Pancreas (tissue), 10 donors: ENCODE results near the gene PIP5K1C. TPM values are rescaled to one million over a fixed set of nuclear protein-coding genes. Genes with fewer than 3 reads are reported as not detected.

Source experiments
- ATAC-seq, 4 donors: fragments of 200-7000 bp; cut with Tn5 transposase; one replicate each; pipeline versions ENCODE4 v1.8.0 to v1.9.1; 2020; ENCODE audit warnings: mild to moderate bottlenecking in 4 of 4, moderate library complexity in 4 of 4
- DNase-seq, 6 donors: peaks; one replicate each; pipeline ENCODE4 v3.0.0-alpha.2; 2020
- FAIRE-seq: peaks from 2 replicates; lab custom pipeline; 2012; peaks lifted over from hg19 to GRCh38; lab: Jason Lieb, UNC
- H3K27ac ChIP-seq, 4 donors: fragments of 200-600 bp; sonication (generic); 1 replicate in 3 of 4; 2 replicates in 1 of 4; pipeline versions ENCODE4 v1.5.0 to v1.8.0; 2020
- H3K27me3 ChIP-seq, 4 donors: fragments of 200-600 bp; one replicate each; pipeline ENCODE4 v1.8.0; 2021
- H3K36me3 ChIP-seq, 3 donors: fragments of 200-600 bp; sonication (generic) in 1 of 3; one replicate each; pipeline versions ENCODE4 v1.5.0 to v1.8.0; 2020 to 2021
- H3K4me1 ChIP-seq, 3 donors: fragments of 200-600 bp; one replicate each; pipeline ENCODE4 v1.8.0; 2021
- H3K4me3 ChIP-seq, 4 donors: fragments of 200-600 bp; sonication (generic) in 2 of 4; one replicate each; pipeline versions ENCODE4 v1.5.0 to v1.8.0; 2020 to 2021
- H3K9me3 ChIP-seq, 4 donors: fragments of 200-600 bp; one replicate each; pipeline ENCODE4 v1.8.0; 2021
- CTCF ChIP-seq, 4 donors: fragments of 200-600 bp; sonication (generic) in 3 of 4; IDR thresholded peaks; one replicate each; pipeline versions ENCODE4 v1.5.0 to v1.8.0; 2021; ENCODE audit warnings: antibody characterized with exemption in 4 of 4
- WGBS, 2 donors: extraction: QIAGEN DNeasy Blood & Tissue Kit; methylation state at CpG; one replicate each; pipeline ENCODE4 v1.1.7; 2013; 5-methylcytosine and 5-hydroxymethylcytosine counted together
- intact Hi-C, 3 donors: fragments of 100-400 bp; cut with DNase I; formaldehyde crosslinking; loops; one replicate each; pipeline versions ENCODE4 v1.11.1 to v1.14.2; 2022
- polyA plus RNA-seq, 2 donors: library from polyadenylated mRNA; stranded (reverse); fragments of 200-250 nt; gene quantifications; one replicate each; pipeline ENCODE4 v1.2.3, GENCODE V29; 2013
- total RNA-seq, 6 donors: library from RNA; stranded (reverse); fragmentation: NEBNext Ultra II Directional in 4 of 6; extraction: Animal tissue kit (Norgen Biotek cat#: 25700) in 4 of 6; gene quantifications; one replicate each; pipeline versions ENCODE4 v1.2.1 to v1.2.4, GENCODE V29; 2021 to 2023
- donor health status: healthy with polysubstance abuse.
- donor health status: DM: no; HTN: no; CAD: no; lungs with moderate emphysema.
- donor health status: DM: no; HTN: no; CAD: no.
- donor health status: control.
- donor health status: control.
- donor health status: Bipolar disorder and iron deficiency.
- donor health status: DM: yes; HTN: yes; CAD: no.
- donor health status: DM: no; HTN: no; CAD: no.
- donor health status: DM: no; HTN: no; CAD: no.
- donor health status: DM: yes; HTN: yes; CAD: no.

Gene PIP5K1C
- total and polyA plus RNA-seq, 8 donors: 12.9 to 24.8 (median 14.9) TPM

- intact Hi-C loops: no loop called here
- Histone ChIP-seq H3K27me3 (no peaks in the 10 kb centered on the region), H3K4me1 (peaks cover 0 to 13% (median 7%) of the 10 kb centered on the region in 3 donors), H3K36me3 (no peaks in the 10 kb centered on the region), H3K4me3 (no peak overlapping the region), H3K27ac (no peak overlapping the region), H3K9me3 (no peaks in the 10 kb centered on the region)
- TF ChIP-seq CTCF (IDR thresholded peaks at IDR 0.05): no peak
- DNase-seq (peak in 2 of 6 donors; percentile 27 to 67), FAIRE-seq (no peak), ATAC-seq (no peak)
- WGBS, 2 donors: 90 to 93% methylated on average over 34 of the region's 34 CpGs
Measured at GRCh38 chr19:3623716-3624115, 76.6 kb downstream of the PIP5K1C start.

- Histone ChIP-seq H3K4me1 (peaks cover 0 to 13% (median 7%) of the 10 kb centered on the region in 3 donors), H3K27ac (no peak overlapping the region), H3K36me3 (no peaks in the 10 kb centered on the region), H3K4me3 (no peak overlapping the region), H3K27me3 (no peaks in the 10 kb centered on the region), H3K9me3 (no peaks in the 10 kb centered on the region)
- DNase-seq: no peak
- no peak for ATAC-seq
- intact Hi-C loops: no loop called here
- no peak for FAIRE-seq
- whole genome bisulfite sequencing, 2 donors: 83 to 86% methylated on average over 12 of the region's 12 CpGs
- no peak for TF ChIP-seq CTCF (IDR thresholded peaks at IDR 0.05)
Measured at GRCh38 chr19:3622224-3622623, 78.0 kb downstream of the PIP5K1C start.

GRCh38 chr19:3621689-3622088 is 78.6 kb downstream of the PIP5K1C start:
- no peak overlapping the region for H3K4me3 ChIP-seq
- no peak for FAIRE-seq

GRCh38 chr19:3620817-3621547 is 79.3 kb downstream of the PIP5K1C start:
- 88 to 90% methylated on average over 24 of the region's 24 CpGs for WGBS, 2 donors
- DNase-seq (peak in 1 of 6 donors; percentile 77), FAIRE-seq (no peak), ATAC-seq (no peak)
- no peaks in the 10 kb centered on the region for H3K27me3 ChIP-seq
- intact Hi-C loops: no loop called here
- H3K36me3 ChIP-seq: no peaks in the 10 kb centered on the region
- no peaks in the 10 kb centered on the region for H3K9me3 ChIP-seq
- H3K4me1 ChIP-seq: peaks cover 0 to 12% (median 7%) of the 10 kb centered on the region in 3 donors
- no peak for TF ChIP-seq CTCF (IDR thresholded peaks at IDR 0.05)
- H3K4me3 ChIP-seq: no peak overlapping the region
- H3K27ac ChIP-seq: no peak overlapping the region

More at GRCh38 chr19:3621689-3622088, 78.6 kb downstream of the PIP5K1C start:
- DNase-seq: peak in 1 of 6 donors; percentile 75
- TF ChIP-seq CTCF (IDR thresholded peaks at IDR 0.05): no peak
- Histone ChIP-seq H3K4me1 (peaks cover 0 to 13% (median 7%) of the 10 kb centered on the region in 3 donors), H3K36me3 (no peaks in the 10 kb centered on the region), H3K9me3 (no peaks in the 10 kb centered on the region), H3K27ac (no peak overlapping the region), H3K27me3 (no peaks in the 10 kb centered on the region)
- 90 to 92% methylated on average over 15 of the region's 15 CpGs for WGBS, 2 donors
- intact Hi-C loops: no loop called here
- no peak for ATAC-seq
